ENCODE measurements around the gene MAP2K1. TPM values are rescaled to one million over a fixed set of nuclear protein-coding genes. Genes with fewer than 3 reads are reported as not detected.
"Not testable (repeated sequence)": the region's sequence is repeated elsewhere in the genome, so short reads cannot be mapped to it uniquely, and the experiment has no call there.

The MAP2K1 gene
- polyA plus RNA-seq, 2 donors = 34.5 to 68.1 TPM

- WGBS, 2 donors = 43 to 55% methylated on average over 1 of the region's 1 CpG
- no peak overlapping the region for H3K27ac ChIP-seq (ENCODE audit: low read depth in 2 of 2, low read length in 1 of 2)
- no peaks in the 10 kb centered on the region for H3K27me3 ChIP-seq (ENCODE audit: control insufficient read depth in 1 of 2, insufficient read depth in 2 of 2, low read length in 2 of 2)
- H3K9me3 ChIP-seq (ENCODE audit: control insufficient read depth in 2 of 2, insufficient read depth in 1 of 2, low read depth in 1 of 2, low read length in 1 of 2) = no peaks in the 10 kb centered on the region
- no peaks in the 10 kb centered on the region for H3K36me3 ChIP-seq (ENCODE audit: control insufficient read depth in 2 of 2, insufficient read depth in 2 of 2, low read length in 1 of 2)
- no peaks in the 10 kb centered on the region for H3K4me1 ChIP-seq (ENCODE audit: control insufficient read depth in 2 of 2, insufficient read depth in 2 of 2, low read length in 1 of 2)
- H3K4me3 ChIP-seq (ENCODE audit: low read depth in 1 of 2, low read length in 2 of 2) = no peak overlapping the region
These were observed 4.0 kb downstream of the MAP2K1 start for GRCh38 chr15:66390678-66391077.

GRCh38 chr15:66393037-66393436 is 6.3 kb downstream of the MAP2K1 start:
- H3K4me1 ChIP-seq (ENCODE audit: control insufficient read depth in 2 of 2, insufficient read depth in 2 of 2, low read length in 1 of 2); H3K36me3 ChIP-seq (ENCODE audit: control insufficient read depth in 2 of 2, insufficient read depth in 2 of 2, low read length in 1 of 2); H3K27me3 ChIP-seq (ENCODE audit: control insufficient read depth in 1 of 2, insufficient read depth in 2 of 2, low read length in 2 of 2); H3K27ac ChIP-seq (ENCODE audit: low read depth in 2 of 2, low read length in 1 of 2); H3K9me3 ChIP-seq (ENCODE audit: control insufficient read depth in 2 of 2, insufficient read depth in 1 of 2, low read depth in 1 of 2, low read length in 1 of 2); H3K4me3 ChIP-seq (ENCODE audit: low read depth in 1 of 2, low read length in 2 of 2): not testable (repeated sequence)
- WGBS, 2 donors = 95 to 100% methylated on average over 1 of the region's 1 CpG

GRCh38 chr15:66394472-66394871 is 7.8 kb downstream of the MAP2K1 start:
- Histone ChIP-seq H3K27ac (ENCODE audit: low read depth in 2 of 2, low read length in 1 of 2) (no peak overlapping the region), H3K4me3 (ENCODE audit: low read depth in 1 of 2, low read length in 2 of 2) (no peak overlapping the region), H3K9me3 (ENCODE audit: control insufficient read depth in 2 of 2, insufficient read depth in 1 of 2, low read depth in 1 of 2, low read length in 1 of 2) (no peaks in the 10 kb centered on the region), H3K36me3 (ENCODE audit: control insufficient read depth in 2 of 2, insufficient read depth in 2 of 2, low read length in 1 of 2) (no peaks in the 10 kb centered on the region), H3K27me3 (ENCODE audit: control insufficient read depth in 1 of 2, insufficient read depth in 2 of 2, low read length in 2 of 2) (no peaks in the 10 kb centered on the region), H3K4me1 (ENCODE audit: control insufficient read depth in 2 of 2, insufficient read depth in 2 of 2, low read length in 1 of 2) (no peaks in the 10 kb centered on the region)
- WGBS, 2 donors = 98 to 100% methylated on average over 1 of the region's 1 CpG

GRCh38 chr15:66394915-66395314 is 8.2 kb downstream of the MAP2K1 start:
- 96 to 100% methylated on average over 1 of the region's 1 CpG for WGBS, 2 donors
- no peaks in the 10 kb centered on the region for H3K9me3 ChIP-seq (ENCODE audit: control insufficient read depth in 2 of 2, insufficient read depth in 1 of 2, low read depth in 1 of 2, low read length in 1 of 2)

GRCh38 chr15:66399276-66399675 is 12.6 kb downstream of the MAP2K1 start:
- Histone ChIP-seq H3K4me3 (ENCODE audit: low read depth in 1 of 2, low read length in 2 of 2) (no peak overlapping the region), H3K36me3 (ENCODE audit: control insufficient read depth in 2 of 2, insufficient read depth in 2 of 2, low read length in 1 of 2) (no peaks in the 10 kb centered on the region), H3K4me1 (ENCODE audit: control insufficient read depth in 2 of 2, insufficient read depth in 2 of 2, low read length in 1 of 2) (no peaks in the 10 kb centered on the region), H3K27ac (ENCODE audit: low read depth in 2 of 2, low read length in 1 of 2) (no peak overlapping the region), H3K9me3 (ENCODE audit: control insufficient read depth in 2 of 2, insufficient read depth in 1 of 2, low read depth in 1 of 2, low read length in 1 of 2) (no peaks in the 10 kb centered on the region), H3K27me3 (ENCODE audit: control insufficient read depth in 1 of 2, insufficient read depth in 2 of 2, low read length in 2 of 2) (no peaks in the 10 kb centered on the region)
- 89 to 94% methylated on average over 8 of the region's 8 CpGs for WGBS, 2 donors

More at GRCh38 chr15:66394915-66395314, 8.2 kb downstream of the MAP2K1 start:
- Histone ChIP-seq H3K27ac (ENCODE audit: low read depth in 2 of 2, low read length in 1 of 2) (no peak overlapping the region), H3K36me3 (ENCODE audit: control insufficient read depth in 2 of 2, insufficient read depth in 2 of 2, low read length in 1 of 2) (no peaks in the 10 kb centered on the region), H3K4me3 (ENCODE audit: low read depth in 1 of 2, low read length in 2 of 2) (no peak overlapping the region), H3K27me3 (ENCODE audit: control insufficient read depth in 1 of 2, insufficient read depth in 2 of 2, low read length in 2 of 2) (no peaks in the 10 kb centered on the region), H3K4me1 (ENCODE audit: control insufficient read depth in 2 of 2, insufficient read depth in 2 of 2, low read length in 1 of 2) (no peaks in the 10 kb centered on the region)

- no peaks in the 10 kb centered on the region for H3K4me1 ChIP-seq (ENCODE audit: control insufficient read depth in 2 of 2, insufficient read depth in 2 of 2, low read length in 1 of 2)
- no peaks in the 10 kb centered on the region for H3K36me3 ChIP-seq (ENCODE audit: control insufficient read depth in 2 of 2, insufficient read depth in 2 of 2, low read length in 1 of 2)
- 83 to 87% methylated on average over 3 of the region's 3 CpGs for WGBS, 2 donors
- no peak overlapping the region for H3K4me3 ChIP-seq (ENCODE audit: low read depth in 1 of 2, low read length in 2 of 2)
- no peaks in the 10 kb centered on the region for H3K27me3 ChIP-seq (ENCODE audit: control insufficient read depth in 1 of 2, insufficient read depth in 2 of 2, low read length in 2 of 2)
- no peak overlapping the region for H3K27ac ChIP-seq (ENCODE audit: low read depth in 2 of 2, low read length in 1 of 2)
- no peaks in the 10 kb centered on the region for H3K9me3 ChIP-seq (ENCODE audit: control insufficient read depth in 2 of 2, insufficient read depth in 1 of 2, low read depth in 1 of 2, low read length in 1 of 2)
These were observed 13.7 kb downstream of the MAP2K1 start for GRCh38 chr15:66400351-66400774.

- H3K36me3 ChIP-seq (ENCODE audit: control insufficient read depth in 2 of 2, insufficient read depth in 2 of 2, low read length in 1 of 2) = no peaks in the 10 kb centered on the region
- H3K27ac ChIP-seq (ENCODE audit: low read depth in 2 of 2, low read length in 1 of 2) = no peak overlapping the region
- no peaks in the 10 kb centered on the region for H3K9me3 ChIP-seq (ENCODE audit: control insufficient read depth in 2 of 2, insufficient read depth in 1 of 2, low read depth in 1 of 2, low read length in 1 of 2)
- H3K4me3 ChIP-seq (ENCODE audit: low read depth in 1 of 2, low read length in 2 of 2) = no peak overlapping the region
- no peaks in the 10 kb centered on the region for H3K27me3 ChIP-seq (ENCODE audit: control insufficient read depth in 1 of 2, insufficient read depth in 2 of 2, low read length in 2 of 2)
- no peaks in the 10 kb centered on the region for H3K4me1 ChIP-seq (ENCODE audit: control insufficient read depth in 2 of 2, insufficient read depth in 2 of 2, low read length in 1 of 2)
- 86 to 89% methylated on average over 8 of the region's 8 CpGs for WGBS, 2 donors
These were observed 14.7 kb downstream of the MAP2K1 start for GRCh38 chr15:66401130-66402021.

GRCh38 chr15:66402761-66403284 is 16.1 kb downstream of the MAP2K1 start:
- Histone ChIP-seq H3K4me1 (ENCODE audit: control insufficient read depth in 2 of 2, insufficient read depth in 2 of 2, low read length in 1 of 2) (no peaks in the 10 kb centered on the region), H3K9me3 (ENCODE audit: control insufficient read depth in 2 of 2, insufficient read depth in 1 of 2, low read depth in 1 of 2, low read length in 1 of 2) (no peaks in the 10 kb centered on the region), H3K27me3 (ENCODE audit: control insufficient read depth in 1 of 2, insufficient read depth in 2 of 2, low read length in 2 of 2) (no peaks in the 10 kb centered on the region), H3K27ac (ENCODE audit: low read depth in 2 of 2, low read length in 1 of 2) (no peak overlapping the region), H3K4me3 (ENCODE audit: low read depth in 1 of 2, low read length in 2 of 2) (no peak overlapping the region), H3K36me3 (ENCODE audit: control insufficient read depth in 2 of 2, insufficient read depth in 2 of 2, low read length in 1 of 2) (no peaks in the 10 kb centered on the region)
- 87 to 89% methylated on average over 3 of the region's 3 CpGs for WGBS, 2 donors

GRCh38 chr15:66403323-66403722 is 16.6 kb downstream of the MAP2K1 start:
- WGBS, 2 donors = 85% methylated on average over 5 of the region's 5 CpGs

GRCh38 chr15:66404122-66404521 is 17.4 kb downstream of the MAP2K1 start:
- Histone ChIP-seq H3K27ac (ENCODE audit: low read depth in 2 of 2, low read length in 1 of 2) (no peak overlapping the region), H3K27me3 (ENCODE audit: control insufficient read depth in 1 of 2, insufficient read depth in 2 of 2, low read length in 2 of 2) (no peaks in the 10 kb centered on the region), H3K9me3 (ENCODE audit: control insufficient read depth in 2 of 2, insufficient read depth in 1 of 2, low read depth in 1 of 2, low read length in 1 of 2) (no peaks in the 10 kb centered on the region), H3K36me3 (ENCODE audit: control insufficient read depth in 2 of 2, insufficient read depth in 2 of 2, low read length in 1 of 2) (no peaks in the 10 kb centered on the region), H3K4me3 (ENCODE audit: low read depth in 1 of 2, low read length in 2 of 2) (no peak overlapping the region), H3K4me1 (ENCODE audit: control insufficient read depth in 2 of 2, insufficient read depth in 2 of 2, low read length in 1 of 2) (peaks cover 0 to under 1% of the 10 kb centered on the region in 2 donors)
- WGBS, 2 donors = 83 to 91% methylated on average over 8 of the region's 8 CpGs

More at GRCh38 chr15:66403323-66403722, 16.6 kb downstream of the MAP2K1 start:
- Histone ChIP-seq H3K36me3 (ENCODE audit: control insufficient read depth in 2 of 2, insufficient read depth in 2 of 2, low read length in 1 of 2) (no peaks in the 10 kb centered on the region), H3K4me3 (ENCODE audit: low read depth in 1 of 2, low read length in 2 of 2) (no peak overlapping the region), H3K4me1 (ENCODE audit: control insufficient read depth in 2 of 2, insufficient read depth in 2 of 2, low read length in 1 of 2) (no peaks in the 10 kb centered on the region), H3K9me3 (ENCODE audit: control insufficient read depth in 2 of 2, insufficient read depth in 1 of 2, low read depth in 1 of 2, low read length in 1 of 2) (no peaks in the 10 kb centered on the region), H3K27ac (ENCODE audit: low read depth in 2 of 2, low read length in 1 of 2) (no peak overlapping the region), H3K27me3 (ENCODE audit: control insufficient read depth in 1 of 2, insufficient read depth in 2 of 2, low read length in 2 of 2) (no peaks in the 10 kb centered on the region)

Measured in esophagus (tissue), 2 donors.